HUES64 (cell line): ENCODE data around the gene XCR1. TPM values are rescaled to one million over a fixed set of nuclear protein-coding genes. Genes with fewer than 3 reads are reported as not detected.

Experiments used
- H3K27ac ChIP-seq: 2 replicates; pipeline ENCODE4 v1.7.0; 2013; ENCODE audit warnings: low read depth, low read length, inconsistent platforms
- H3K27me3 ChIP-seq: 2 replicates; pipeline ENCODE4 v1.6.1; 2013; ENCODE audit warnings: mild to moderate bottlenecking, low read length; ENCODE audit not compliant: insufficient read depth
- H3K36me3 ChIP-seq: 2 replicates; pipeline ENCODE4 v1.6.1; 2013; ENCODE audit warnings: mild to moderate bottlenecking, low read length; ENCODE audit not compliant: insufficient read depth
- H3K4me1 ChIP-seq: 2 replicates; pipeline ENCODE4 v1.6.1; 2013; ENCODE audit warnings: mild to moderate bottlenecking, low read length, moderate library complexity; ENCODE audit not compliant: insufficient read depth
- H3K4me3 ChIP-seq: 2 replicates; pipeline ENCODE4 v1.5.1; 2013; ENCODE audit warnings: mild to moderate bottlenecking, low read length, moderate library complexity
- H3K9ac ChIP-seq: 2 replicates; pipeline ENCODE4 v1.6.1; 2013; ENCODE audit warnings: mild to moderate bottlenecking, low read depth, low read length
- H3K9me3 ChIP-seq: 2 replicates; pipeline ENCODE4 v1.6.1; 2013; ENCODE audit warnings: low read depth, low read length; ENCODE audit not compliant: insufficient read depth
- WGBS: fragments of 150-250, 120-280 bp; methylation state at CpG from one replicate; pipeline ENCODE4 v1.1.7; 2013; ENCODE audit warnings: missing lambda C conversion rate; 5-methylcytosine and 5-hydroxymethylcytosine counted together
- polyA plus RNA-seq, 2 experiments: library from polyadenylated mRNA; stranded (reverse); fragments of 50-300 nt; gene quantifications; one replicate each; pipeline ENCODE4 v1.2.3, GENCODE V29; 2013

XCR1 gene, protein sequence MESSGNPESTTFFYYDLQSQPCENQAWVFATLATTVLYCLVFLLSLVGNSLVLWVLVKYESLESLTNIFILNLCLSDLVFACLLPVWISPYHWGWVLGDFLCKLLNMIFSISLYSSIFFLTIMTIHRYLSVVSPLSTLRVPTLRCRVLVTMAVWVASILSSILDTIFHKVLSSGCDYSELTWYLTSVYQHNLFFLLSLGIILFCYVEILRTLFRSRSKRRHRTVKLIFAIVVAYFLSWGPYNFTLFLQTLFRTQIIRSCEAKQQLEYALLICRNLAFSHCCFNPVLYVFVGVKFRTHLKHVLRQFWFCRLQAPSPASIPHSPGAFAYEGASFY
- not detected for polyA plus RNA-seq (2013, experiment 1 of 2)
- polyA plus RNA-seq (2013, experiment 2 of 2), result not detected

DNA sequence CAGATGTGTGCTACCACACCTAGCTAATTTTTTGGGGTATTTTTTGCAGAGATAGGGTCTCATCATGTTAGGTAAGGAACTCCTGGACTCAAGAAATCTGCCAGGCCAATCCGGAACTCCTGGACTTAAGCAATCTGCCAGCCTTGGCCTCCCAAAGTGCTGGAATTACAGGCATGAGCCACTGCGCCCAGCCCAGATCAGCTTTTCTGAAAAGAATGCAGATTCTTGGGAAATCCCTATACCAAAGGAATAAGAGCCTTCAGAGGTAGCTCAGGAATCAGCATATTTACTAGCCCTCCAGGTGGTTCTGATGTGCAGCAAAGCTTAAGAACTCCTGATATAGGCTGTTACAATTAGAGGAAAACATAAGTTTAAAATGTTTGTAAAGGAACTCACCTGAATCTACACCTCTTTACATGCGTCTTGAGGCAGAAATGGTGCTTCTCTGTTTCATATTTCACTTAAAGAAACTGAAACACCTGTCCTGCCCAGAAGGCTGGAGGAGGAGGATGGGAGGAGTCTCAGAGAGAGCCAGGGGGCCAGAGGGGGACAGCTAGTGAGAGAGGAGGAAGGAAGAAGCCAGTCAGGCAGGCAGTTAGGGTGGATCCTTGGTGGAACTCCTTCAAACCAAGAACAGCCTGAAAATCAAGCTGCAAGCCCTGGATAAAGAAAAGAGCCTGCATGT is at the start of gene XCR1:
XCR1 (minus strand) TSS at position 463 of the 685 bp plus-strand sequence. CDS start 5,536 bp downstream, outside the sequence.
- Histone ChIP-seq H3K4me1 (no peaks in the 10 kb centered on the region), H3K4me3 (no peak within 1 kb of the TSS), H3K27me3 (no peaks in the 10 kb centered on the region), H3K9ac (no peak within 1 kb of the TSS), H3K36me3 (no peaks in the 10 kb centered on the region), H3K9me3 (peaks cover 30% of the 10 kb centered on the region), H3K27ac (no peak within 1 kb of the TSS)
- WGBS, result 97% methylated on average over 3 of the region's 3 CpGs

DNA sequence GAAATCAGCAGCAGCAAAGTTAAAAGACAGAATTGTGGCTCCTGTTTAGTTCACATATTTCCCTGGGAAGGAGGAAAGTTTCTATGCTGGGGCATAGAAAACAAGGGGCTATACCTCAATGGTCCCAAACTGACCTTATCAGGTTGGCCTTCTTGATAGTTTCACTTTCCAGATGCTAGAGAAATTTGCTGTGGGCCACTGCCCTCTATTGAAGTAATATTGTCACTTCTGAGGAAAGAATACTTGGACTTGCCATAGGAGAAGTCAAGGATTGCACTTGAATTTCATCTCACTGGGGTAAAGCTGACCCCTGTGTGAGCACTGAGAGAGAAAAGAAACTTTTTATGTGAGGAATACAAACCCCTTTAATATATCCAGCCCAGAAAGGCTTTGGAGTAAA is 49.3 kb upstream of the XCR1 start:
- H3K9me3 ChIP-seq, result peaks cover 9% of the 10 kb centered on the region
- H3K4me3 ChIP-seq, result no peak overlapping the region
- H3K27me3 ChIP-seq, result no peaks in the 10 kb centered on the region
- H3K36me3 ChIP-seq, result no peaks in the 10 kb centered on the region
- H3K4me1 ChIP-seq, result no peaks in the 10 kb centered on the region
- no peak overlapping the region for H3K9ac ChIP-seq
- H3K27ac ChIP-seq, result no peak overlapping the region

DNA sequence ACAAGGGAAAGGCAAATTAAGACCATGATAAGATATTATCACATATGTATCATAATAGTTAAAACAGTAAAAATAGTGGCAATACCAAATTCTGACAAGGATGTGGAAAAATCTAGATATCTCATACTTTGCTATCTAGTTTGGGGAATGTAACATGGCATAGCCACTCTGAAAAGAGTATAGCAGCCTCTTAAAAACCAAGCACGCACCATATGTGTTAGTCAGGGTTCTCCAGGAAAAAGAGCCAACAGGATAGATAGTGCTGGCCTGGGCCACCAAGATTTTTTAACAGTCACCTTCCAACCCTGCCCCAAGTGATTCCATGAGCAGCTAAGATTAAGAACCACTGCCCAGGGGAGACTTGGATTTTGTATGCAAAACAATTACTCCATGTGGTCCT is 48.5 kb upstream of the XCR1 start:
- WGBS, result 100% methylated on average over 1 of the region's 1 CpG
- H3K9ac ChIP-seq, result no peak overlapping the region
- H3K36me3 ChIP-seq, result no peaks in the 10 kb centered on the region
- H3K27ac ChIP-seq, result no peak overlapping the region
- no peaks in the 10 kb centered on the region for H3K27me3 ChIP-seq
- peaks cover 9% of the 10 kb centered on the region for H3K9me3 ChIP-seq
- H3K4me1 ChIP-seq, result no peaks in the 10 kb centered on the region
- no peak overlapping the region for H3K4me3 ChIP-seq

DNA sequence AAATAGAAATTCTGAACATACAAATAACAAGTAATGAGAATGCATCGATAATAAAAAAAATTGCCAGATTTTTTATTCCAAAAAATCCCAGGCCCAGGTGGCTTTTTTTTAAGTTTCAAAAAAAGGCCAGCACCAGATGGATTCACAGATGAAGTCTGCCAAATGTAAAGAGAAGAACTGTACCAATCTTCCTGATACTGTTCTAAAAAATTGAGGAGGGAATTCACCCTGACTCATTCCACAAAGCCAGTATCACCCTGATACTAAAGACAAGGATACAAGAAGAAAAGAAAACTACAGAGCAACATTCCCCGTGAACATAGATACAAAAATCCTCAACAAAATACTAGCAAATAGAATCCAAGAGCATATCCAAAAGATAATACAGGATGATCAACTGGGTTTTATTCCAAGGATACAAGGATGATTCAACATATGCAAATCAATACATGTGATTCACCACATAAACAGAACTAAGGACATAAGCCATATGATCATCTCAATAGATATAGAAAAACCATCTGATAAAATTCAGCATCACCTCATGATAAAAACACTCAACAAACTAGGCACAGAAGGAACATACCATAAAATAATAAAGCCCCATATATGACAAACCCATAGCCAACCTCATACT is 44.1 kb upstream of the XCR1 start:
- Histone ChIP-seq H3K9me3 (no peaks in the 10 kb centered on the region), H3K36me3 (no peaks in the 10 kb centered on the region), H3K27ac (no peak overlapping the region), H3K4me3 (no peak overlapping the region), H3K9ac (no peak overlapping the region), H3K4me1 (0 out of 2 replicates have a peak, but pooled peaks cover 5% of the 10 kb centered on the region), H3K27me3 (no peaks in the 10 kb centered on the region)
- 100% methylated on average over 2 of the region's 2 CpGs for WGBS

DNA sequence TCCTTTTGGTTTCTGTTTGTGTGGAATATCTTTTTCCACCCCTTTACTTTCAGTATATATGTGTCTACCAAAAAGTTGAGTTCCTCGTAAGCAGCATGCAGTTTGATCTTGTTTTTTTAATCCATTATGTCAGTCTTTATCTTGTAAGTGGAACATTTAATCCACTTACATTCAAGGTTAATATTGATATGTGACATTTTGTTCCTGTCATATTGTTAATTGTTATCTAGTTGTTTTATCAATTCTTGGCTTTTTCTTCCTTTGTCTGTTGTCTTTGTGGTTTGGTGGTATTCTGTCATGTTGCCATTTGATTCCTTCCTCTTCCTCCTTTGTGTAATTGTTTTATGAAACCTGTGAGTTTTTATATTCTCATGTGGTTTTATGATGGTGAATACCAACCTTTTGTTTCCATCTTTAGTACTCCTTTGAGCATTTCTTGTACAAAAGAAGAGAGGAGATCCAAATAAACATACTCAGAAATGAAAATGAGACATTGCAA is 43.4 kb upstream of the XCR1 start:
- Histone ChIP-seq H3K4me1 (0 out of 2 replicates have a peak, but pooled peaks cover 5% of the 10 kb centered on the region), H3K36me3 (no peaks in the 10 kb centered on the region), H3K4me3 (no peak overlapping the region), H3K9me3 (no peaks in the 10 kb centered on the region), H3K27ac (no peak overlapping the region), H3K9ac (no peak overlapping the region), H3K27me3 (no peaks in the 10 kb centered on the region)
- WGBS, result no CpG with 5 or more reads among the region's 1 CpG

DNA sequence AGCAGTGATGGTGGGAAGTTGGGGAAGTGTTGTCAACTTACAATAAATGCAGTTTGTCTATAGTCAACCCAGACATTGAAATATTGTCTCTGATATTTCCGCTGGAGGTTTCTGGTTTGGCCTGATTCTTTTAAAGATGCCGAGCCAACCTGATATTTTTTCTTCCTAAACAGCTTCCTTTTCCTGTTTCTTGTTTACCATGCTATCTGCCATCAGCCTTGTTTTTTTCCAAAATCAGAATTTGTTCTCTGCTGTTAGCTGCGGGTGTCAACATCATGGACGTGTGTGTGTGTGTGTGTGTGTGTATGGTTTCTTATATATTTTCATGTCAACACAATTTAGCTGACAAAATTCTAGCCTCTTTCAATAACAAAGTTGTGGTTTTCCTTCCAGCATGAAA is 41.2 kb upstream of the XCR1 start:
- 86% methylated on average over 2 of the region's 4 CpGs for WGBS
- Histone ChIP-seq H3K36me3 (no peaks in the 10 kb centered on the region), H3K4me3 (no peak overlapping the region), H3K4me1 (0 out of 2 replicates have a peak, but pooled peaks cover 5% of the 10 kb centered on the region), H3K9me3 (no peaks in the 10 kb centered on the region), H3K9ac (no peak overlapping the region), H3K27ac (no peak overlapping the region), H3K27me3 (no peaks in the 10 kb centered on the region)

DNA sequence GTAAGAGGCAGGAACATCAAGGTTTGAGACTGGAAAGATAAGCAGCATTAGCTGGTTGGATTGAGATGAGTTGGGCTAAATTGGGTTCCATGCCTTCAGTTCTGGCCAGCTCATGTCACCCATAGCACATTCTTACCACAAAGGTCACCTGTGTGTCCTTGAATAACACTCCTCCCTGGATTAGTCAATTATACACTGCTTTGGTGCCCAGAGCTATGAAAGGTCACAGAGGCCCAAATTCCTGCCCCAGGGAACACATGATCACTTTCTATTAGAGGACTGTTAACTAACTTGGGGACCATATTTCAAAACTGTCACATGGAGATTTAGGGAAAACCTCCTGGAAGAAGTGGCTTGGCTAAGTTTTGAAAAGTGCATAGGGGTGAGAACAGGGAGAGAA is 40.1 kb upstream of the XCR1 start:
- Histone ChIP-seq H3K4me1 (0 out of 2 replicates have a peak, but pooled peaks cover 5% of the 10 kb centered on the region), H3K4me3 (no peak overlapping the region), H3K27me3 (no peaks in the 10 kb centered on the region), H3K27ac (no peak overlapping the region), H3K9me3 (no peaks in the 10 kb centered on the region), H3K9ac (no peak overlapping the region), H3K36me3 (no peaks in the 10 kb centered on the region)

DNA sequence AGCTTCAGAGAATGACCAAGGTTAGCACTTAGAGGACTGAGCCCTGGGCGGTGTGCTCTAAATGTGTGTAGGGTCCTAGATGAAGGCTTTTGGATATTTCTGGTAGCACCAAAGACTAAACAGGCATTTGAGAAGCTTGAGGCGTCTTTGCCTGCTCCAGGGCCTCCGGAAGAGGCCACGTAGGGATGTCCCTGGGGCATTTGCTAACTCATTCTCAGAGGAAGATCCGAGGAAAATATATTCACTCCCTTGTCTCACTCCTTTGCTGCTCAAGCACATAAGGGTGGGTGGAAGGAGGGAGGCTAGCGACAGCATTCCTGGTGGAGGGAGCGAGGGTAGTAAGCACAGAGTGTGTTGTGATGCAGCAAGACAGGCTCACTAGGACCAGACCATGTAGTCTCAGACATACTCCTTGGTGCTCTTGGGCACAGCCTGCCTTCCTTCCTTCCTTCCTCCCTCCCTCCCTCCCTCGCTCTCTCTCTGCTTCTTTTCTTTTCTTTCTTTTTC is 38.5 kb upstream of the XCR1 start:
- 0 out of 2 replicates have a peak, but pooled peaks cover 5% of the 10 kb centered on the region for H3K4me1 ChIP-seq
- no peak overlapping the region for H3K4me3 ChIP-seq
- H3K9ac ChIP-seq, result no peak overlapping the region
- WGBS, result 88% methylated on average over 8 of the region's 8 CpGs
- H3K9me3 ChIP-seq, result no peaks in the 10 kb centered on the region
- no peaks in the 10 kb centered on the region for H3K36me3 ChIP-seq
- no peaks in the 10 kb centered on the region for H3K27me3 ChIP-seq
- no peak overlapping the region for H3K27ac ChIP-seq

DNA sequence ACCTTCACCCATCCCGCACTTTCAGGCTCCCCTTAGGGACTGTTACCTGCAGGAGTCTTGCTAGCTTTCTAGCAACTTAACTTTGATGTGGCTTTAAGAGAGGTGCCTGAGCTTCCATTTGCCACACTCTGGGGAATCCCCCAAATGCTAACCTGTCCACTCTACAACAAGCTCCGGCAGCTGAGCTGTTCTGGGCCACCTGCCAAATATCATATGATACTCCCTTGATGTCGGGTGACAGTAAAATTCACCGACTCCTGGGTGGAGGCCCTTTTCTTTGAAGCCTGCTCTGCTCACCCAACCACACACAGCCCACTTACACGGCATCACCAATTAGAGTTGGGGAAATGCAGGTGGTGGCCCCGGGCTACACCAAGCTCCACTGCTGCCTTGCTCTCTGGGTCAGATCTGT is 38.0 kb upstream of the XCR1 start:
- Histone ChIP-seq H3K9me3 (no peaks in the 10 kb centered on the region), H3K27ac (no peak overlapping the region)
- 75% methylated on average over 6 of the region's 6 CpGs for WGBS

DNA sequence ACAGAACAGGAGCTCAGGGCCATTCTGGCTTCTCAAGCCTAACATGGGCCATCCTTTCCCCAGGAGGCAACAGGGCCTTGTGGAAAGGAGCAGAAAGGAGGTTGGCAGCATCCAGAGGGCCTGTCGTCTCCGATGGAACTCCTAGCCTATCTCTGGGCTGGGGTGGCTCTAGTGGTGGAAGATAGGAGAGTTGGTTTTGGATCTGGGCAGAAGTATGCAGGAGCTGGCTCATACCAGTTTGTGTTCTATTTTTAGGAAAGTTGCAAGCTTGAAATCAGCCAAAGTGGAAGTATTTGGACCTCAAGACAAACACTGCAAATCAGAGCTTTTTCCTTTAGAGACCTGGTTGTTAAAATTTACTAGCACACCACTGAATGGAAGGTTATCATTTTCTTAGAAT is 35.4 kb upstream of the XCR1 start:
- Histone ChIP-seq H3K27ac (no peak overlapping the region), H3K36me3 (no peaks in the 10 kb centered on the region), H3K27me3 (no peaks in the 10 kb centered on the region), H3K9ac (no peak overlapping the region), H3K4me3 (no peak overlapping the region), H3K9me3 (no peaks in the 10 kb centered on the region), H3K4me1 (no peaks in the 10 kb centered on the region)
- 61% methylated on average over 2 of the region's 2 CpGs for WGBS

More for the DNA sequence above, 38.0 kb upstream of the XCR1 start:
- H3K27me3 ChIP-seq, result no peaks in the 10 kb centered on the region
- H3K4me1 ChIP-seq, result 0 out of 2 replicates have a peak, but pooled peaks cover 5% of the 10 kb centered on the region
- H3K9ac ChIP-seq, result no peak overlapping the region
- H3K4me3 ChIP-seq, result no peak overlapping the region
- H3K36me3 ChIP-seq, result no peaks in the 10 kb centered on the region

DNA sequence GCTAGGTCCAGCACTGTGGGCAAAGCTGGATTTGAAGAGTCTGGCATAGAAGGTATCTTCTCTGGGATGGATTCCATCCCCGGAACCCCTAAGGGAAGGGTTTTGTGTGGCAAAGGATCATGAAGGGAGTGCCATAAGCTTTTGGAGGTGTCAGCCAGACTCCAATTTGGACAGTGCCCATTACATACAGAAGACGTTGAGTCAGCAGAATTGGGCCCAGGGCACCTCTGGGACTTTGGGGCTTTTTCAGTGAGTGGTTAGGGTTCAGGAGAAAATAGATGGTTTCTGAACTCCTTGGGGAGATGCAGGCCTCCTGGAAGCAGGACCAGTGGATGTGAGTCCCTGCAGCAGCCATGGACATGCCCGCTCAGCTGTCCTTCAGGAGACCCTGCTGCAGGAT is 34.6 kb upstream of the XCR1 start:
- H3K27ac ChIP-seq, result no peak overlapping the region
- no peaks in the 10 kb centered on the region for H3K36me3 ChIP-seq
- WGBS, result 92% methylated on average over 3 of the region's 3 CpGs
- no peak overlapping the region for H3K4me3 ChIP-seq
- H3K27me3 ChIP-seq, result no peaks in the 10 kb centered on the region
- no peaks in the 10 kb centered on the region for H3K9me3 ChIP-seq
- H3K9ac ChIP-seq, result no peak overlapping the region
- H3K4me1 ChIP-seq, result no peaks in the 10 kb centered on the region
